OCI-LY7 (cell line): ENCODE results near the gene C17orf50. TPM values are rescaled to one million over a fixed set of nuclear protein-coding genes. Genes with fewer than 3 reads are reported as not detected.

Source experiments
- BruUV-seq: library from RNA; stranded (reverse); fragments of 400-500 nt; replicated peaks from 2 replicates; lab custom pipeline; 2021; lab: Mats Ljungman, UMichigan
- CTCF ChIA-PET: fragments of 300-600 bp; sonication (Branson Sonifier 250); formaldehyde crosslinking; loops from one replicate; lab custom pipeline; 2022; ENCODE audit warnings: antibody characterized with exemption; ENCODE audit not compliant: unreplicated experiment; lab: Charles Lee
- POLR2A ChIA-PET: fragments of 300-600 bp; sonication (Branson Sonifier 250); formaldehyde crosslinking; loops from one replicate; lab custom pipeline; 2022; ENCODE audit warnings: antibody characterized with exemption; lab: Charles Lee
- DNase-seq: peaks from one replicate; pipeline ENCODE4 v3.0.0-alpha.2; 2015; ENCODE audit warnings: low spot score
- H2AFZ ChIP-seq: fragments of 200-600 bp; sonication (generic), shearing (Covaris generic); 2 replicates; pipeline ENCODE4 v1.6.1; 2014; ENCODE audit warnings: mild to moderate bottlenecking, antibody characterized with exemption, low read length, moderate library complexity
- H3K27ac ChIP-seq: fragments of 200-600 bp; sonication (generic); 2 replicates; pipeline ENCODE4 v1.5.1; 2014; ENCODE audit warnings: mixed run types, low read depth, mild to moderate bottlenecking, moderate library complexity, low read length, inconsistent platforms; ENCODE audit not compliant: poor library complexity, severe bottlenecking
- H3K36me3 ChIP-seq: fragments of 200-600 bp; sonication (generic); 2 replicates; pipeline ENCODE4 v1.6.1; 2014; ENCODE audit warnings: mild to moderate bottlenecking, antibody characterized with exemption, low read length, moderate library complexity, mixed read lengths; ENCODE audit not compliant: insufficient read depth
- H3K4me1 ChIP-seq: fragments of 200-600 bp; sonication (generic); 2 replicates; pipeline ENCODE4 v1.5.1; 2014; ENCODE audit warnings: mild to moderate bottlenecking, low read length; ENCODE audit not compliant: insufficient read depth, poor library complexity, severe bottlenecking
- H3K4me2 ChIP-seq: fragments of 200-600 bp; sonication (generic); 2 replicates; pipeline ENCODE4 v1.6.1; 2014; ENCODE audit warnings: mild to moderate bottlenecking, low read length
- H3K4me3 ChIP-seq: fragments of 200-600 bp; sonication (generic); 2 replicates; pipeline ENCODE4 v1.5.1; 2014; ENCODE audit warnings: mild to moderate bottlenecking, low read depth, low read length; ENCODE audit not compliant: poor library complexity, severe bottlenecking
- H3K79me2 ChIP-seq: fragments of 200-600 bp; sonication (generic); 2 replicates; pipeline ENCODE4 v1.6.1; 2016; ENCODE audit warnings: low read depth, mild to moderate bottlenecking, low read length, moderate library complexity, mixed read lengths; ENCODE audit not compliant: insufficient read depth
- H3K9me2 ChIP-seq: fragments of 200-600 bp; sonication (generic); 2 replicates; pipeline ENCODE4 v1.6.1; 2016; ENCODE audit warnings: mild to moderate bottlenecking, low read length, mixed read lengths; ENCODE audit not compliant: insufficient read depth
- H3K9me3 ChIP-seq: fragments of 200-600 bp; sonication (generic); 2 replicates; pipeline ENCODE4 v1.6.1; 2014; ENCODE audit warnings: mild to moderate bottlenecking, mixed run types, low read length, mixed read lengths
- H4K20me1 ChIP-seq: fragments of 200-600 bp; sonication (generic); 2 replicates; pipeline ENCODE4 v1.6.1; 2014; ENCODE audit warnings: mild to moderate bottlenecking, antibody characterized with exemption, low read length, moderate library complexity, mixed read lengths; ENCODE audit not compliant: insufficient read depth
- CTCF ChIP-seq: fragments of 200-600 bp; sonication (generic); conservative IDR thresholded peaks from 2 replicates; pipeline ENCODE4 v1.5.1; 2014; ENCODE audit warnings: mild to moderate bottlenecking, antibody characterized with exemption, low read length, moderate library complexity, mixed read lengths
- EZH2phosphoT487 ChIP-seq: fragments of 200-600 bp; sonication (generic); IDR thresholded peaks from 2 replicates; pipeline ENCODE4 v1.6.1; 2018; ENCODE audit warnings: low read depth, borderline replicate concordance, mild to moderate bottlenecking, mixed run types, antibody characterized with exemption, low read length, moderate library complexity, mixed read lengths
- intact Hi-C: fragments of 100-400 bp; cut with micrococcal nuclease; formaldehyde crosslinking; loops from one replicate; pipeline ENCODE4 v1.10.0; 2022; ENCODE audit not compliant: unreplicated experiment
- total RNA-seq, 2 experiments: library from RNA; depleted of rRNA in 1 of 2; stranded (reverse); fragments of >200 nt in 1 of 2; shearing (Covaris generic) in 1 of 2; gene quantifications; 2 replicates each; pipeline ENCODE4 v1.2.3, GENCODE V29; 2014 to 2022

Gene C17orf50
- total RNA-seq, 2 experiments from 2014 or later = not detected

DNA sequence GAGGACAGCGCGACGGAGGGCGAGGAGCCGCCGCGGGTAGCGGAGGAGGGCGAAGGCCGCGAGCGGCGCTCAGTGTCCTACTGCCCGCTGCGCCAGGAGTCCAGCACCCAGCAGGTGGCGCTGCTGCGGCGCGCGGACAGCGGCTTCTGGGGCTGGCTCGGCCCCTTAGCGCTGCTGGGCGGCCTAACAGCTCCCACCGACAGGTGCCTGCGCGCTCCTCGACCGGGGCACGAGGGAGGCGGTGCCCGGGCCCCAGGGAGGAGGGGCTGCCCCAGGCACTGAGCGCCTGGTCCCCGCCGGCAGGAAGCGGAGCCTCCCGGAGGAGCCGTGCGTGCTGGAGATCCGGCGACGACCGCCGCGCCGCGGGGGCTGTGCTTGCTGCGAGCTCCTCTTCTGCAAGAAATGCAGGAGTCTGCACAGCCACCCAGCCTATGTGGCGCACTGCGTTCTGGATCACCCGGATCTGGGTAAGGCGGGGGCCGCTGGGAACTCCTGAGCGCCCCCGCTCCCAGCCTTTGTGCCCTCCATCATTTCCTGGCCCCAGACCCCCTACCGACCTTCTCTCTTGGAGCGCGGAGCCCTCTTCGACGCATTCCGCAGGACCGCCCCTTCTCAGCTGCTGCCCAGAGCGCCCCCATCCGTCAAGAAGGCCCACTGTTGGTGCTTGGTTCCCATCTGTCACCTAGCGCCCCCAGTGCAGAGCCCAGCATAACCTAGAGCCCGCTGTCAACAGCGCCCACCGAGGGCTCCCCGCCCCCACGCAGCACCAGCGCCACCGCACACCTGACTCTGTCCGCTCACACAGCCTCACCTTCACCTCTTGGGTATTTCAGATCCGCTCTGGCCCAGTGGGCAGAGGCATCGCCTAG is 3.7 kb downstream of the C17orf50 start:
- peak overlapping the region; percentile 68 for H3K4me3 ChIP-seq
- peaks cover 9% of the 10 kb centered on the region for H3K4me1 ChIP-seq
- H3K79me2 ChIP-seq = no peaks in the 10 kb centered on the region
- peak overlapping the region; percentile 61 for H3K27ac ChIP-seq
- no TSS peak for BruUV-seq
- ChIA-PET CTCF (interaction anchor here (0.6 to 2.6 kb wide), 8 partner anchors 17 to 1394 kb away, joined by 3 to 21 read pairs (median 4); partner anchors contain the start of gene TAF15), POLR2A (interaction anchor here (1.2 kb wide), 2 partner anchors 44 to 157 kb away, joined by 5 to 8 read pairs; partner anchors contain the start of gene TAF15)
- peak overlapping the region; percentile 69 for H3K4me2 ChIP-seq
- intact Hi-C loops = loop anchor here (1.0 to 5.0 kb wide), 3 partner anchors 40 to 83 kb away; partner anchors contain the start of gene TAF15
- peak; percentile 81 for TF ChIP-seq CTCF
- no peak for TF ChIP-seq EZH2phosphoT487
- no peaks in the 10 kb centered on the region for H4K20me1 ChIP-seq
- no peaks in the 10 kb centered on the region for H3K36me3 ChIP-seq
- peak overlapping the region; percentile 74 for H2AFZ ChIP-seq
- DNase-seq = peak; percentile 93
- no peaks in the 10 kb centered on the region for H3K9me2 ChIP-seq
- no peaks in the 10 kb centered on the region for H3K9me3 ChIP-seq

DNA sequence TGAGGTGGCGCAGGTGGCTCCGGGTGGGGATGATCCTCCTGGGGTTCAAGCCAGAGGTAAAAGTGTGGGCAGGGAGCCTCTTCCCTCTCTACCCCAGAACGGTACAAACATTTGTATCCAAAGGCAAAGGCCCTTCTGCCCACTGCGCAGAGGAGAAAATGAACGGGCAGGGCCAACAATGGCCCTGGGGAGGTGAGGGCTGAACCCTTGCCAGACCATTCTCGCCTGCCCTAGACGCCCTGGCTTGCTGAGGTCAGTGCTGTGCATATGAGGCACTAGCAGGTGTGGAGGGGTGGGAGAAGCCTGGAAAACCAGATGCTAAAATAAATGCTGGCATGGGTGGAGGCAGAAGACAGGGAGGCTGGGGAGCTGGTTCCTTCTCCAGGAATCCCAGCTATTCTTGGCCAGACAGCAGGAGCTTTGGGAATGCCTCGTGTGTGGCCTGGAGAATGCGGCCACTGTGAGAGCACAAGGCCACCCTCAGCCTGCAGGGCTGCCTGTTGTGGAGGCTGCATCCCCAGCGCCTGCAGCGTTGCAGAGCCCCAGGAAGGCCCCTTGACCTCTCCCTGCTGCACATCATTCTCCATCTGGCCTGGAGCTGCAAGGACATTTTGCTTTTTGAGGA is 4.5 kb downstream of the C17orf50 start:
- peak overlapping the region; percentile 74; the same call in 1 of the 2 replicates for H2AFZ ChIP-seq
- no peaks in the 10 kb centered on the region for H3K9me2 ChIP-seq
- intact Hi-C loops = no loop called here
- peak overlapping the region; percentile 61 for H3K27ac ChIP-seq
- H4K20me1 ChIP-seq = no peaks in the 10 kb centered on the region
- H3K4me1 ChIP-seq = peaks cover 9% of the 10 kb centered on the region
- ChIA-PET CTCF (interaction anchor here (1.0 to 2.6 kb wide), 2 partner anchors 40 to 44 kb away, joined by 4 to 21 read pairs; partner anchors contain the start of gene TAF15), POLR2A (no interaction called here)
- H3K4me3 ChIP-seq = peak overlapping the region; percentile 68
- H3K79me2 ChIP-seq = no peaks in the 10 kb centered on the region
- no peaks in the 10 kb centered on the region for H3K36me3 ChIP-seq
- DNase-seq = no peak
- no TSS peak for BruUV-seq
- TF ChIP-seq EZH2phosphoT487 (no peak), CTCF (no peak)
- H3K4me2 ChIP-seq = peak overlapping the region; percentile 69
- H3K9me3 ChIP-seq = no peaks in the 10 kb centered on the region
